GM23338 (cell line): Measurements from ENCODE around the gene APBA2.

Experiments
- CREB1 ChIP-seq: fragments of 250-450 bp; sonication (Bioruptor Pico); IDR thresholded peaks from 2 replicates; pipeline ENCODE4 v1.5.0; 2020; ENCODE audit warnings: low read depth, mild to moderate bottlenecking, moderate library complexity
- EZH2 ChIP-seq: fragments of 200-600 bp; sonication (generic); IDR thresholded peaks from one replicate; pipeline ENCODE4 v1.8.0; 2017; ENCODE audit warnings: antibody characterized with exemption, mild to moderate bottlenecking, low read depth; ENCODE audit not compliant: unreplicated experiment
- EZH2phosphoT487 ChIP-seq: fragments of 200-600 bp; sonication (generic); IDR thresholded peaks from one replicate; pipeline ENCODE4 v1.8.1; 2018; ENCODE audit warnings: antibody characterized with exemption; ENCODE audit not compliant: unreplicated experiment
- JUNB ChIP-seq: IDR thresholded peaks from one replicate; pipeline ENCODE4 v1.6.1; 2016; ENCODE audit warnings: antibody characterized with exemption; ENCODE audit not compliant: unreplicated experiment
- NANOG ChIP-seq: IDR thresholded peaks from 2 replicates; pipeline ENCODE4 v1.6.1; 2016; ENCODE audit warnings: antibody characterized with exemption, borderline replicate concordance
- POLR2AphosphoS5 ChIP-seq: IDR thresholded peaks from 2 replicates; pipeline ENCODE4 v1.6.1; 2016; ENCODE audit warnings: antibody characterized with exemption, low read depth
- REST ChIP-seq: IDR thresholded peaks from one replicate; pipeline ENCODE4 v1.6.1; 2018; ENCODE audit warnings: antibody characterized with exemption; ENCODE audit not compliant: unreplicated experiment
- ZNF331 ChIP-seq: fragments of 250-450 bp; sonication (Bioruptor Pico); IDR thresholded peaks from 2 replicates; pipeline ENCODE4 v1.5.0; 2020; ENCODE audit warnings: low read depth, mild to moderate bottlenecking, moderate library complexity
- TF ChIP-seq, protein P1 (sequence below), 2 experiments: fragments of 200-600 bp in 1 of 2; sonication (generic) in 1 of 2; conservative IDR thresholded peaks; 2 replicates each; pipeline versions ENCODE4 v1.5.1 to v1.6.1; 2016 to 2017; ENCODE audit warnings: antibody characterized with exemption in 2 of 2, low read depth in 2 of 2, mild to moderate bottlenecking in 2 of 2, moderate library complexity in 1 of 2
- TF ChIP-seq, protein P2 (sequence below): IDR thresholded peaks from 2 replicates; pipeline ENCODE4 v1.6.1; 2016; ENCODE audit warnings: antibody characterized with exemption

GRCh38 chr15:29138260-29138659, 252.5 kb downstream of the APBA2 start:
- TF ChIP-seq POLR2AphosphoS5 (no peak), EZH2phosphoT487 (no peak), EZH2 (no peak), REST (no peak), JUNB (no peak), ZNF331 (no peak), NANOG (no peak), CREB1 (CRISPR knock-in tag) (no peak)
- TF ChIP-seq, protein P1, sequence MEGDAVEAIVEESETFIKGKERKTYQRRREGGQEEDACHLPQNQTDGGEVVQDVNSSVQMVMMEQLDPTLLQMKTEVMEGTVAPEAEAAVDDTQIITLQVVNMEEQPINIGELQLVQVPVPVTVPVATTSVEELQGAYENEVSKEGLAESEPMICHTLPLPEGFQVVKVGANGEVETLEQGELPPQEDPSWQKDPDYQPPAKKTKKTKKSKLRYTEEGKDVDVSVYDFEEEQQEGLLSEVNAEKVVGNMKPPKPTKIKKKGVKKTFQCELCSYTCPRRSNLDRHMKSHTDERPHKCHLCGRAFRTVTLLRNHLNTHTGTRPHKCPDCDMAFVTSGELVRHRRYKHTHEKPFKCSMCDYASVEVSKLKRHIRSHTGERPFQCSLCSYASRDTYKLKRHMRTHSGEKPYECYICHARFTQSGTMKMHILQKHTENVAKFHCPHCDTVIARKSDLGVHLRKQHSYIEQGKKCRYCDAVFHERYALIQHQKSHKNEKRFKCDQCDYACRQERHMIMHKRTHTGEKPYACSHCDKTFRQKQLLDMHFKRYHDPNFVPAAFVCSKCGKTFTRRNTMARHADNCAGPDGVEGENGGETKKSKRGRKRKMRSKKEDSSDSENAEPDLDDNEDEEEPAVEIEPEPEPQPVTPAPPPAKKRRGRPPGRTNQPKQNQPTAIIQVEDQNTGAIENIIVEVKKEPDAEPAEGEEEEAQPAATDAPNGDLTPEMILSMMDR (conservative IDR thresholded peaks at IDR 0.05; ENCODE audit: low read depth in 2 of 2): no peak
- TF ChIP-seq, protein P2, sequence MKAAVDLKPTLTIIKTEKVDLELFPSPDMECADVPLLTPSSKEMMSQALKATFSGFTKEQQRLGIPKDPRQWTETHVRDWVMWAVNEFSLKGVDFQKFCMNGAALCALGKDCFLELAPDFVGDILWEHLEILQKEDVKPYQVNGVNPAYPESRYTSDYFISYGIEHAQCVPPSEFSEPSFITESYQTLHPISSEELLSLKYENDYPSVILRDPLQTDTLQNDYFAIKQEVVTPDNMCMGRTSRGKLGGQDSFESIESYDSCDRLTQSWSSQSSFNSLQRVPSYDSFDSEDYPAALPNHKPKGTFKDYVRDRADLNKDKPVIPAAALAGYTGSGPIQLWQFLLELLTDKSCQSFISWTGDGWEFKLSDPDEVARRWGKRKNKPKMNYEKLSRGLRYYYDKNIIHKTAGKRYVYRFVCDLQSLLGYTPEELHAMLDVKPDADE: no peak
